T-cell (primary cell): Measurements from ENCODE around the gene LIMS1. TPM values are rescaled to one million over a fixed set of nuclear protein-coding genes. Genes with fewer than 3 reads are reported as not detected.
"Not testable (repeated sequence)": the region's sequence is repeated elsewhere in the genome, so short reads cannot be mapped to it uniquely, and the experiment has no call there.

Experiments
- ATAC-seq, 4 experiments: fragments of 200-7000 bp in 3 of 4; fragments of 150-1000 bp in 1 of 4; cut with Tn5 transposase; replicated peaks in 1 of 4; 1 replicate in 3 of 4; 2 replicates in 1 of 4; pipeline ENCODE4 v1.10.0; 2021; ENCODE audit warnings: moderate library complexity in 3 of 4, mild to moderate bottlenecking in 2 of 4, moderate number of reproducible peaks in 1 of 4
- CTCF ChIA-PET, 2 donors: fragments of 300-600 bp; sonication (Branson Sonifier 250); formaldehyde crosslinking; loops; one replicate each; lab custom pipeline; 2022; ENCODE audit warnings: antibody characterized with exemption in 2 of 2; lab: Charles Lee
- POLR2A ChIA-PET, 2 donors: fragments of 300-600 bp; sonication (Branson Sonifier 250); formaldehyde crosslinking; loops; one replicate each; lab custom pipeline; 2022; ENCODE audit warnings: antibody characterized with exemption in 2 of 2; lab: Charles Lee
- DNase-seq, 35 experiments: peaks; one replicate each; pipeline versions ENCODE4 v3.0.0 to v3.0.0-alpha.2; 2013 to 2023
- H3K27ac ChIP-seq: one replicate; pipeline ENCODE4 v1.5.1; 2013; ENCODE audit warnings: low read length
- H3K27me3 ChIP-seq, 2 experiments: replicated peaks in 1 of 2; 1 replicate in 1 of 2; 2 replicates in 1 of 2; pipeline versions ENCODE4 v1.6.1 to v1.7.0; 2013; ENCODE audit warnings: low read length in 1 of 2, mixed read lengths in 1 of 2; ENCODE audit not compliant: control insufficient read depth in 2 of 2, insufficient read depth in 2 of 2; ENCODE audit errors: extremely low read depth in 1 of 2
- H3K36me3 ChIP-seq, 2 donors: 1 replicate in 1 of 2; 2 replicates in 1 of 2; pipeline versions ENCODE4 v1.6.1 to v1.7.0; 2013; ENCODE audit warnings: low read length in 1 of 2; ENCODE audit not compliant: control insufficient read depth in 2 of 2, insufficient read depth in 1 of 2; ENCODE audit errors: extremely low read depth in 1 of 2
- H3K4me1 ChIP-seq, 2 experiments: 1 replicate in 1 of 2; 2 replicates in 1 of 2; pipeline versions ENCODE4 v1.6.1 to v1.7.0; 2013; ENCODE audit warnings: low read length in 2 of 2, mixed read lengths in 1 of 2; ENCODE audit not compliant: insufficient read depth in 2 of 2, control insufficient read depth in 1 of 2; ENCODE audit errors: extremely low read depth in 1 of 2
- H3K4me3 ChIP-seq, 2 donors: 1 replicate in 1 of 2; 2 replicates in 1 of 2; pipeline versions ENCODE4 v1.5.1 to v1.7.0; 2013; ENCODE audit warnings: mild to moderate bottlenecking in 2 of 2, low read length in 1 of 2, moderate library complexity in 1 of 2; ENCODE audit not compliant: control insufficient read depth in 1 of 2; ENCODE audit errors: extremely low read depth in 1 of 2
- H3K9me3 ChIP-seq: 2 replicates; pipeline ENCODE4 v1.7.0; 2013
- H3K27ac Mint-ChIP-seq, 2 donors: one replicate each; pipeline ENCODE4 v1.8.0; 2020 to 2021; ENCODE audit warnings: mild to moderate bottlenecking in 2 of 2, mixed read lengths in 2 of 2
- H3K27me3 Mint-ChIP-seq, 2 donors: one replicate each; pipeline ENCODE4 v1.8.0; 2021 to 2022; ENCODE audit warnings: mixed read lengths in 2 of 2
- H3K36me3 Mint-ChIP-seq: one replicate; pipeline ENCODE4 v1.8.0; 2021; ENCODE audit warnings: mixed read lengths
- H3K4me1 Mint-ChIP-seq, 3 donors: one replicate each; pipeline ENCODE4 v1.8.0; 2020 to 2022; ENCODE audit warnings: mixed read lengths in 3 of 3, mild to moderate bottlenecking in 1 of 3
- H3K4me3 Mint-ChIP-seq, 3 donors: one replicate each; pipeline ENCODE4 v1.8.0; 2020 to 2022; ENCODE audit warnings: mild to moderate bottlenecking in 3 of 3, mixed read lengths in 3 of 3, moderate library complexity in 3 of 3
- H3K9me3 Mint-ChIP-seq, 3 donors: one replicate each; pipeline ENCODE4 v1.8.0; 2020 to 2022; ENCODE audit warnings: mixed read lengths in 3 of 3
- WGBS: methylation state at CpG from one replicate; pipeline ENCODE4 v1.1.5; 2013; ENCODE audit warnings: missing lambda C conversion rate; ENCODE audit not compliant: insufficient coverage; 5-methylcytosine and 5-hydroxymethylcytosine counted together
- total RNA-seq, 35 experiments: library from RNA in 6 of 35; stranded (reverse) in 6 of 35; fragments of 120-200 nt in 1 of 35; gene quantifications; one replicate each; pipeline versions ENCODE4 v1.2.1 to v1.2.4 and lab custom pipeline; 2013 to 2026

Gene LIMS1
- total RNA-seq, 5 donors from 2014 or later (not counting 1 experiment from before 2014, with no cell fraction given), result 55.5 to 82.8 (median 56.9) TPM

GRCh38 chr2:108507620-108508019 is 26.6 kb upstream of the LIMS1 start:
- H3K27me3 Mint-ChIP-seq, H3K27me3 ChIP-seq, H3K27ac ChIP-seq, ATAC-seq, H3K9me3 ChIP-seq, DNase-seq, H3K4me3 ChIP-seq, H3K9me3 Mint-ChIP-seq, POLR2A ChIA-PET, H3K4me1 ChIP-seq, CTCF ChIA-PET, H3K36me3 ChIP-seq, H3K4me1 Mint-ChIP-seq, H3K27ac Mint-ChIP-seq, H3K4me3 Mint-ChIP-seq: not testable (repeated sequence)
- H3K36me3 Mint-ChIP-seq, result peaks cover 35% of the 10 kb centered on the region
- no CpG with 5 or more reads among the region's 4 CpGs for WGBS

- H3K4me1 Mint-ChIP-seq, H3K9me3 Mint-ChIP-seq, H3K27me3 ChIP-seq, H3K4me3 Mint-ChIP-seq, H3K27ac ChIP-seq, H3K4me1 ChIP-seq, H3K27me3 Mint-ChIP-seq, H3K36me3 Mint-ChIP-seq, H3K27ac Mint-ChIP-seq, DNase-seq, CTCF ChIA-PET, H3K9me3 ChIP-seq, ATAC-seq, POLR2A ChIA-PET, H3K4me3 ChIP-seq, H3K36me3 ChIP-seq: not testable (repeated sequence)
- WGBS, result no CpG with 5 or more reads among the region's 3 CpGs
Measured at GRCh38 chr2:108512431-108512830, 21.8 kb upstream of the LIMS1 start.

- H3K27me3 Mint-ChIP-seq, H3K9me3 ChIP-seq, H3K4me1 Mint-ChIP-seq, H3K4me3 Mint-ChIP-seq, H3K27ac ChIP-seq, H3K9me3 Mint-ChIP-seq, DNase-seq, H3K27ac Mint-ChIP-seq, H3K36me3 ChIP-seq, H3K27me3 ChIP-seq, H3K4me1 ChIP-seq, CTCF ChIA-PET, POLR2A ChIA-PET, ATAC-seq, H3K4me3 ChIP-seq: not testable (repeated sequence)
- no CpG with 5 or more reads among the region's 2 CpGs for WGBS
- peaks cover 16% of the 10 kb centered on the region for H3K36me3 Mint-ChIP-seq
Measured at GRCh38 chr2:108514478-108514877, 19.8 kb upstream of the LIMS1 start.

- H3K27me3 Mint-ChIP-seq, H3K4me1 ChIP-seq, H3K4me3 Mint-ChIP-seq, H3K27me3 ChIP-seq, POLR2A ChIA-PET, H3K9me3 ChIP-seq, H3K27ac Mint-ChIP-seq, ATAC-seq, H3K27ac ChIP-seq, H3K9me3 Mint-ChIP-seq, H3K4me1 Mint-ChIP-seq, H3K36me3 ChIP-seq, H3K36me3 Mint-ChIP-seq, DNase-seq, CTCF ChIA-PET, H3K4me3 ChIP-seq: not testable (repeated sequence)
- WGBS, result no CpG with 5 or more reads among the region's 6 CpGs
Measured at GRCh38 chr2:108524688-108525087, 9.6 kb upstream of the LIMS1 start.

- H3K4me3 ChIP-seq, H3K36me3 ChIP-seq, H3K9me3 Mint-ChIP-seq, H3K27me3 Mint-ChIP-seq, H3K4me1 Mint-ChIP-seq, H3K4me1 ChIP-seq, H3K27me3 ChIP-seq, H3K27ac Mint-ChIP-seq, H3K4me3 Mint-ChIP-seq, ATAC-seq, CTCF ChIA-PET, POLR2A ChIA-PET, H3K9me3 ChIP-seq, H3K36me3 Mint-ChIP-seq, DNase-seq, H3K27ac ChIP-seq: not testable (repeated sequence)
Measured at GRCh38 chr2:108525258-108525657, 9.0 kb upstream of the LIMS1 start.

GRCh38 chr2:108531674-108532055 is 2.6 kb upstream of the LIMS1 start:
- ATAC-seq (no peak), DNase-seq (no peak)
- no peaks in the 10 kb centered on the region for H3K36me3 ChIP-seq
- Mint-ChIP-seq H3K27ac (no peak overlapping the region), H3K4me1 (peaks cover 26 to 35% (median 26%) of the 10 kb centered on the region in 3 donors), H3K9me3 (no peaks in the 10 kb centered on the region), H3K36me3 (no peaks in the 10 kb centered on the region), H3K4me3 (peak overlapping the region in 2 of 3 donors; percentile 17 to 59), H3K27me3 (no peaks in the 10 kb centered on the region)
- CTCF ChIA-PET, result interaction anchor here in 1 of 2 donors (1.2 kb wide), 1 partner anchor 52 kb away, joined by 4 read pairs; no protein-coding TSS in a partner anchor
- POLR2A ChIA-PET, result interaction anchor here in 1 of 2 donors (0.7 kb wide), 1 partner anchor 76 kb away, joined by 5 read pairs; no protein-coding TSS in a partner anchor
- no peaks in the 10 kb centered on the region for H3K9me3 ChIP-seq
- H3K4me3 ChIP-seq, result no peak overlapping the region
- H3K27me3 ChIP-seq, result no peaks in the 10 kb centered on the region
- no peak overlapping the region for H3K27ac ChIP-seq
- H3K4me1 ChIP-seq, result peaks cover 8 to 22% of the 10 kb centered on the region in 2 experiments
- WGBS, result no CpG with 5 or more reads among the region's 5 CpGs
